Fibroblast of lung (primary cell): ENCODE results near the gene MYH15.

Experiments used
- EZH2 ChIP-seq: IDR thresholded peaks from 2 replicates; pipeline ENCODE4 v1.5.1; 2012; ENCODE audit warnings: low read length, control low read depth, mild to moderate bottlenecking; ENCODE audit errors: missing control alignments
- TF ChIP-seq, protein P1 (sequence below), 2 donors: IDR thresholded peaks in 1 of 2; conservative IDR thresholded peaks in 1 of 2; 1 replicate in 1 of 2; 2 replicates in 1 of 2; pipeline ENCODE4 v1.5.1; 2011 to 2012; ENCODE audit warnings: low read length in 2 of 2, control low read depth in 1 of 2, inconsistent platforms in 1 of 2, low read depth in 1 of 2, mild to moderate bottlenecking in 1 of 2

GRCh38 chr3:108357042-108357441 is 153.4 kb downstream of the MYH15 start:
- TF ChIP-seq, protein P1, sequence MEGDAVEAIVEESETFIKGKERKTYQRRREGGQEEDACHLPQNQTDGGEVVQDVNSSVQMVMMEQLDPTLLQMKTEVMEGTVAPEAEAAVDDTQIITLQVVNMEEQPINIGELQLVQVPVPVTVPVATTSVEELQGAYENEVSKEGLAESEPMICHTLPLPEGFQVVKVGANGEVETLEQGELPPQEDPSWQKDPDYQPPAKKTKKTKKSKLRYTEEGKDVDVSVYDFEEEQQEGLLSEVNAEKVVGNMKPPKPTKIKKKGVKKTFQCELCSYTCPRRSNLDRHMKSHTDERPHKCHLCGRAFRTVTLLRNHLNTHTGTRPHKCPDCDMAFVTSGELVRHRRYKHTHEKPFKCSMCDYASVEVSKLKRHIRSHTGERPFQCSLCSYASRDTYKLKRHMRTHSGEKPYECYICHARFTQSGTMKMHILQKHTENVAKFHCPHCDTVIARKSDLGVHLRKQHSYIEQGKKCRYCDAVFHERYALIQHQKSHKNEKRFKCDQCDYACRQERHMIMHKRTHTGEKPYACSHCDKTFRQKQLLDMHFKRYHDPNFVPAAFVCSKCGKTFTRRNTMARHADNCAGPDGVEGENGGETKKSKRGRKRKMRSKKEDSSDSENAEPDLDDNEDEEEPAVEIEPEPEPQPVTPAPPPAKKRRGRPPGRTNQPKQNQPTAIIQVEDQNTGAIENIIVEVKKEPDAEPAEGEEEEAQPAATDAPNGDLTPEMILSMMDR (conservative IDR thresholded peaks at IDR 0.05 in 1 of 2, IDR thresholded peaks at IDR 0.05 in 1 of 2; ENCODE audit: low read depth in 1 of 2, low read length in 2 of 2) = no peak
- no peak for TF ChIP-seq EZH2
